Small intestine (tissue), 7 donors: ENCODE data around the gene CHMP4A. TPM values are rescaled to one million over a fixed set of nuclear protein-coding genes. Genes with fewer than 3 reads are reported as not detected.
A peak's percentile ranks its signal among the peaks of the same experiment; 100 is the strongest.
"Not testable (repeated sequence)": the region's sequence is repeated elsewhere in the genome, so short reads cannot be mapped to it uniquely, and the experiment has no call there.

ENCODE experiments used
- DNase-seq, 2 donors: peaks; one replicate each; pipeline versions ENCODE4 v3.0.0 to v3.0.0-alpha.2; 2013
- FAIRE-seq: peaks from 2 replicates; lab custom pipeline; 2012; peaks lifted over from hg19 to GRCh38; lab: Jason Lieb, UNC
- H3K27ac ChIP-seq, 3 donors: one replicate each; pipeline ENCODE4 v1.5.1; 2013; ENCODE audit warnings: low read length in 2 of 3, mild to moderate bottlenecking in 2 of 3, control low read depth in 1 of 3, inconsistent platforms in 1 of 3, low read depth in 1 of 3, moderate library complexity in 1 of 3
- H3K27me3 ChIP-seq, 3 donors: one replicate each; pipeline ENCODE4 v1.6.1; 2013; ENCODE audit warnings: low read length in 3 of 3, inconsistent platforms in 1 of 3; ENCODE audit not compliant: control insufficient read depth in 3 of 3, insufficient read depth in 3 of 3
- H3K36me3 ChIP-seq, 3 donors: one replicate each; pipeline ENCODE4 v1.6.1; 2013; ENCODE audit warnings: low read length in 3 of 3, inconsistent platforms in 1 of 3, low read depth in 1 of 3, mild to moderate bottlenecking in 1 of 3, moderate library complexity in 1 of 3; ENCODE audit not compliant: control insufficient read depth in 3 of 3, insufficient read depth in 2 of 3
- H3K4me1 ChIP-seq, 3 donors: one replicate each; pipeline ENCODE4 v1.6.1; 2013; ENCODE audit warnings: low read length in 2 of 3, inconsistent platforms in 1 of 3, low read depth in 1 of 3, mild to moderate bottlenecking in 1 of 3, moderate library complexity in 1 of 3; ENCODE audit not compliant: control insufficient read depth in 3 of 3, insufficient read depth in 2 of 3
- H3K4me3 ChIP-seq, 3 donors: one replicate each; pipeline ENCODE4 v1.5.1; 2013; ENCODE audit warnings: low read length in 3 of 3, control low read depth in 1 of 3, inconsistent platforms in 1 of 3, low read depth in 1 of 3, mild to moderate bottlenecking in 1 of 3, moderate library complexity in 1 of 3
- H3K9me3 ChIP-seq, 2 donors: one replicate each; pipeline ENCODE4 v1.6.1; 2013; ENCODE audit warnings: low read depth in 1 of 2, low read length in 1 of 2; ENCODE audit not compliant: control insufficient read depth in 2 of 2, insufficient read depth in 1 of 2
- WGBS, 3 donors: extraction: QIAGEN DNeasy Blood & Tissue Kit; methylation state at CpG; one replicate each; pipeline ENCODE4 v1.1.7; 2013; 5-methylcytosine and 5-hydroxymethylcytosine counted together
- polyA plus RNA-seq, 4 donors: library from polyadenylated mRNA; stranded (reverse) in 3 of 4; unstranded in 1 of 4; fragments of 200-250 nt in 3 of 4; fragments of 120-200 nt in 1 of 4; gene quantifications; one replicate each; pipeline versions ENCODE4 v1.2.1 to v1.2.3, GENCODE V29; 2013
- donor health status: healthy with polysubstance abuse.
- donor health status: control.
- donor health status: control.
- donor health status: Bipolar disorder and iron deficiency.
- donor health status: healthy.

CHMP4A gene
- polyA plus RNA-seq, 4 donors = 70.0 to 121 (median 94.9) TPM

GRCh38 chr14:24252289-24253124 lies 39.2 kb upstream of the CHMP4A start:
- DNase-seq (peak in 1 of 2 donors; percentile 71), FAIRE-seq (no peak)
- 79 to 86% (median 84%) methylated on average over 11 of the region's 11 CpGs for WGBS, 3 donors
- Histone ChIP-seq H3K36me3 (peaks cover 0 to 47% (median 0%) of the 10 kb centered on the region in 3 donors), H3K4me3 (no peak overlapping the region), H3K27me3 (no peaks in the 10 kb centered on the region), H3K9me3 (no peaks in the 10 kb centered on the region), H3K27ac (peak overlapping the region in 1 of 3 donors; percentile 39), H3K4me1 (peaks cover 0 to 34% (median 0%) of the 10 kb centered on the region in 3 donors)

GRCh38 chr14:24251880-24252288 lies 38.6 kb upstream of the CHMP4A start:
- Histone ChIP-seq H3K27ac (peak overlapping the region in 1 of 3 donors; percentile 39), H3K27me3 (no peaks in the 10 kb centered on the region), H3K36me3 (peaks cover 0 to 45% (median 0%) of the 10 kb centered on the region in 3 donors), H3K9me3 (no peaks in the 10 kb centered on the region), H3K4me1 (peaks cover 0 to 32% (median 0%) of the 10 kb centered on the region in 3 donors), H3K4me3 (no peak overlapping the region)
- no peak for FAIRE-seq
- no peak for DNase-seq
- WGBS, 3 donors = 77 to 91% (median 87%) methylated on average over 1 of the region's 1 CpG

GRCh38 chr14:24250354-24250753 lies 37.1 kb upstream of the CHMP4A start:
- Histone ChIP-seq H3K27ac (no peak overlapping the region), H3K36me3 (peaks cover 0 to 38% (median 0%) of the 10 kb centered on the region in 3 donors), H3K4me3 (no peak overlapping the region), H3K4me1 (peaks cover 0 to 24% (median 0%) of the 10 kb centered on the region in 3 donors), H3K27me3 (no peaks in the 10 kb centered on the region), H3K9me3 (no peaks in the 10 kb centered on the region)
- FAIRE-seq (no peak), DNase-seq (no peak)
- 62 to 74% (median 68%) methylated on average over 4 of the region's 4 CpGs for WGBS, 3 donors

- 73 to 77% (median 74%) methylated on average over 13 of the region's 13 CpGs for WGBS, 3 donors
- Histone ChIP-seq H3K27ac (no peak overlapping the region), H3K9me3 (no peaks in the 10 kb centered on the region), H3K4me3 (no peak overlapping the region), H3K36me3 (peaks cover 0 to 29% (median 0%) of the 10 kb centered on the region in 3 donors), H3K27me3 (no peaks in the 10 kb centered on the region), H3K4me1 (peaks cover 0 to 17% (median 0%) of the 10 kb centered on the region in 3 donors)
- FAIRE-seq (no peak), DNase-seq (no peak)
Observed at GRCh38 chr14:24249230-24250021, 36.1 kb upstream of the CHMP4A start.

- H3K9me3 ChIP-seq = no peaks in the 10 kb centered on the region
- peaks cover 0 to 15% (median 0%) of the 10 kb centered on the region in 3 donors for H3K4me1 ChIP-seq
- DNase-seq = no peak
- H3K36me3 ChIP-seq = peaks cover 0 to 19% (median 0%) of the 10 kb centered on the region in 3 donors
- no peak for FAIRE-seq
- H3K4me3 ChIP-seq = no peak overlapping the region
- peak overlapping the region in 1 of 3 donors; percentile 73 for H3K27ac ChIP-seq
- WGBS, 3 donors = 60 to 70% (median 69%) methylated on average over 7 of the region's 7 CpGs
- no peaks in the 10 kb centered on the region for H3K27me3 ChIP-seq
Observed at GRCh38 chr14:24247422-24247821, 34.1 kb upstream of the CHMP4A start.

GRCh38 chr14:24246765-24247212 lies 33.5 kb upstream of the CHMP4A start:
- DNase-seq (peak; percentile 64 to 74), FAIRE-seq (no peak)
- peak overlapping the region; percentile 6 to 87 (median 73) for H3K27ac ChIP-seq
- no peak overlapping the region for H3K4me3 ChIP-seq
- 52 to 67% (median 64%) methylated on average over 3 of the region's 3 CpGs for WGBS, 3 donors
- peaks cover 0 to 16% (median 0%) of the 10 kb centered on the region in 3 donors for H3K36me3 ChIP-seq
- peaks cover 0 to 9% (median 0%) of the 10 kb centered on the region in 3 donors for H3K4me1 ChIP-seq
- no peaks in the 10 kb centered on the region for H3K27me3 ChIP-seq
- H3K9me3 ChIP-seq = no peaks in the 10 kb centered on the region

GRCh38 chr14:24245350-24245749 lies 32.1 kb upstream of the CHMP4A start:
- H3K27ac ChIP-seq, DNase-seq, H3K27me3 ChIP-seq, FAIRE-seq, H3K9me3 ChIP-seq, H3K4me3 ChIP-seq: not testable (repeated sequence)
- 94 to 96% (median 94%) methylated on average over 11 of the region's 11 CpGs for WGBS, 3 donors
- Histone ChIP-seq H3K4me1 (peaks cover 0 to 24% (median 8%) of the 10 kb centered on the region in 3 donors), H3K36me3 (peaks cover 0 to 27% (median 0%) of the 10 kb centered on the region in 3 donors)

- peak; percentile 47 to 61 for DNase-seq
Observed at GRCh38 chr14:24243336-24243836, 30.1 kb upstream of the CHMP4A start.

More at GRCh38 chr14:24243336-24243836, 30.1 kb upstream of the CHMP4A start:
- Histone ChIP-seq H3K4me1 (peaks cover 0 to 30% (median 12%) of the 10 kb centered on the region in 3 donors), H3K27ac (peak overlapping the region; percentile 99 to 100 (median 99)), H3K9me3 (no peaks in the 10 kb centered on the region), H3K4me3 (peak overlapping the region in 2 of 3 donors; percentile 64 to 78), H3K27me3 (no peaks in the 10 kb centered on the region), H3K36me3 (peaks cover 6 to 29% (median 12%) of the 10 kb centered on the region in 3 donors)
- WGBS, 3 donors = 12 to 38% (median 32%) methylated on average over 10 of the region's 10 CpGs
- FAIRE-seq = no peak
